CD4-positive, CD25-positive, alpha-beta regulatory T cell (primary cell): ENCODE results near the gene CHST1. TPM values are rescaled to one million over a fixed set of nuclear protein-coding genes. Genes with fewer than 3 reads are reported as not detected.

Experiments
- ATAC-seq, 2 donors: fragments of 150-1000 bp; cut with Tn5 transposase; one replicate each; pipeline ENCODE4 v1.10.0; 2021; ENCODE audit warnings: low read depth in 2 of 2, moderate number of reproducible peaks in 2 of 2, moderate library complexity in 1 of 2
- DNase-seq, 3 donors: peaks; one replicate each; pipeline versions ENCODE4 v3.0.0 to v3.0.0-alpha.2; 2012 to 2022; ENCODE audit warnings: mixed read lengths in 1 of 3
- H3K27ac ChIP-seq: one replicate; pipeline ENCODE4 v1.7.0; 2013; ENCODE audit warnings: mild to moderate bottlenecking, low read length; ENCODE audit not compliant: insufficient read depth, poor library complexity, severe bottlenecking
- H3K27me3 ChIP-seq: one replicate; pipeline ENCODE4 v1.7.0; 2013; ENCODE audit warnings: low read length; ENCODE audit not compliant: control insufficient read depth, insufficient read depth
- H3K36me3 ChIP-seq: one replicate; pipeline ENCODE4 v1.7.0; 2013; ENCODE audit warnings: mild to moderate bottlenecking, low read length, moderate library complexity; ENCODE audit not compliant: control insufficient read depth, insufficient read depth
- H3K4me1 ChIP-seq: 2 replicates; pipeline ENCODE4 v1.7.0; 2013; ENCODE audit warnings: mild to moderate bottlenecking, low read length; ENCODE audit not compliant: insufficient read depth, control insufficient read depth, poor library complexity, severe bottlenecking
- H3K4me3 ChIP-seq: one replicate; pipeline ENCODE4 v1.7.0; 2013; ENCODE audit warnings: low read depth, mild to moderate bottlenecking, low read length, moderate library complexity
- H3K9me3 ChIP-seq, 2 experiments: 1 replicate in 1 of 2; 2 replicates in 1 of 2; pipeline ENCODE4 v1.7.0; 2013; ENCODE audit warnings: low read length in 2 of 2, mild to moderate bottlenecking in 1 of 2, moderate library complexity in 1 of 2; ENCODE audit not compliant: control insufficient read depth in 2 of 2
- H3K27ac Mint-ChIP-seq, 3 donors: one replicate each; pipeline ENCODE4 v1.8.0; 2020 to 2022; ENCODE audit warnings: mild to moderate bottlenecking in 3 of 3, mixed read lengths in 3 of 3, moderate library complexity in 2 of 3
- H3K27me3 Mint-ChIP-seq: one replicate; pipeline ENCODE4 v1.8.0; 2022; ENCODE audit warnings: mild to moderate bottlenecking, mixed read lengths
- H3K36me3 Mint-ChIP-seq: one replicate; pipeline ENCODE4 v1.8.0; 2020; ENCODE audit warnings: mixed read lengths
- H3K4me1 Mint-ChIP-seq, 4 donors: one replicate each; pipeline ENCODE4 v1.8.0; 2020 to 2022; ENCODE audit warnings: mixed read lengths in 4 of 4, mild to moderate bottlenecking in 1 of 4
- H3K4me3 Mint-ChIP-seq, 4 donors: one replicate each; pipeline ENCODE4 v1.8.0; 2020 to 2022; ENCODE audit warnings: mild to moderate bottlenecking in 4 of 4, mixed read lengths in 4 of 4, moderate library complexity in 3 of 4
- H3K9me3 Mint-ChIP-seq, 7 donors: one replicate each; pipeline ENCODE4 v1.8.0; 2020 to 2022; ENCODE audit warnings: mixed read lengths in 7 of 7, mild to moderate bottlenecking in 3 of 7, moderate library complexity in 2 of 7
- polyA plus RNA-seq, 4 donors: library from polyadenylated mRNA; unstranded; fragments of 300-500 nt; fragmentation: Illumina TruSeq; gene quantifications; one replicate each; pipeline ENCODE4 v1.2.3, GENCODE V29; 2021
- total RNA-seq: library from RNA; stranded (reverse); gene quantifications from one replicate; pipeline ENCODE4 v1.2.3, GENCODE V29; 2022

The CHST1 gene
- total and polyA plus RNA-seq, 5 donors from 2014 or later: 0.10 to 0.47 TPM; not detected in 3

DNA sequence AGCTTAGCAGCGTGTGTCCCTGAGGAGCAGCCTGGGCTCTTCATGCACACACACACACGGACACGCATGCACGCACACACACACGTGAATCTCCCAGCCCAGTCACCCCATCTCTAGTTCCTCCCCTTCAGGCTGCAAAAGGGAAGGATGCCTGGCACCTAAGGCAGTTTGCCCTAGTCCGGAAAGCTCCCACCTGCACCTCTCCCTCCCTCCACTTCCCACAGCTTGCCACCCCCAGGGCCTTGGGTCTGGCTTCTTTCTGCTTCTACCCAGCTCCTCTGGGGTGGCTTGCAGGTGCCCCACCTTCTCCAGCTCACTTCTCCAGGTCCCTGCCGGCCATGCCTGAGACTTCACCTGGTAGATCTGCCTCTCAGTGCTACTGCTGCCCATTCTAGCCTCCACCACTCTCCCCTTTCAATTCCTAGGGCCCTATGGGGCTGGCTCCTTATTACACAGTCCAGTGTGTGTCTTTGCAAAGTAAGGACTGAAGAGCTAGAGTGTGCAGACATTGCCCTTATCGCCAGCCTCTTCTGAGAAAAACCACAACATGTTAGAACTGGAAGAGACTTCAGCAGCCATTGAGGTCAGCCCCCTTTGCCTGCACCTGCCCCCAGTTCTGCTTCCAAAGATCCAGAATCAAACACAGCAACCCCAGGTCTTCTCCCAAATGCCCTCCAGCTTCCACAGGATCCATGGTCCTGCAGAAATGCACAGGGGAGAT is 33.5 kb upstream of the CHST1 start:
- no peaks in the 10 kb centered on the region for H3K36me3 Mint-ChIP-seq
- no peak overlapping the region for H3K4me3 ChIP-seq
- no peaks in the 10 kb centered on the region for H3K4me1 ChIP-seq
- H3K4me3 Mint-ChIP-seq: no peak overlapping the region
- peaks cover 4% of the 10 kb centered on the region for H3K27me3 ChIP-seq
- H3K36me3 ChIP-seq: no peaks in the 10 kb centered on the region
- H3K9me3 ChIP-seq: no peaks in the 10 kb centered on the region
- no peak overlapping the region for H3K27ac Mint-ChIP-seq
- H3K27ac ChIP-seq: no peak overlapping the region
- H3K4me1 Mint-ChIP-seq: peaks cover 0 to 2% (median 0%) of the 10 kb centered on the region in 4 donors
- DNase-seq (peak in 1 of 3 donors; percentile 36), ATAC-seq (no peak)
- peaks cover 16% of the 10 kb centered on the region for H3K27me3 Mint-ChIP-seq
- H3K9me3 Mint-ChIP-seq: peaks cover 0 to 1% (median 0%) of the 10 kb centered on the region in 7 donors

DNA sequence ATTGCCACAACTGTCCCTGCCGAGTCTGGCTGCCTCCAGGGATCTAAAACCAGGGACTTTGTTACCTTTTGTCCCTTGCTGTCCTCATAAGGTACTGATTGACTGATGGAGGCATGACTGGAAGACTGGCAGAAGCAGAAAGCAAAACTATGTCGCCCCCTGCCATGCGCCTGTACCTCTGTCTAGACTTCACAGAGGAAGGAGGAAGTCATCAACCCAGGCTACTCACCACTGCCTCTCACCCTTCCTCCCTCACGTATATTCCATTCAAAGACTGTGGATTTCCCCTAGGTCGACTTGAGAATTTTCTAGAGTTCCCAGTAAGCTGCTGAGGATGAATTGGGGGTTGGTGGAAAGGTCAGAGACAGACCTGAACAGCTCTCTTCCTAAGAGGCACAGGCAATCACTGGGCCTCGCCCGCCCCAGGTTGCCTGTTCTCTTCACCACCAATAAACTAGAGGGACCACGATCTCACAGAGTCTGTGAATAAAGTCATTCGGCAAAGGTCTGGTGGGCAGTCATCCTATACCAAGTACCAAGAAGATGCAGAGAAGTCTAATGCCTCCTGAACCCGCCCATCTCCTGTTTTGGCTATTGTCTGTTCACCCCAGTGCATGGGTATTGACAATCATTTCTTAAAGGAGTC is 27.5 kb upstream of the CHST1 start:
- H3K27me3 ChIP-seq: no peaks in the 10 kb centered on the region
- no peaks in the 10 kb centered on the region for H3K36me3 ChIP-seq
- Mint-ChIP-seq H3K4me1 (peaks cover 0 to 2% (median 0%) of the 10 kb centered on the region in 4 donors), H3K27me3 (peaks cover 19% of the 10 kb centered on the region), H3K4me3 (no peak overlapping the region), H3K9me3 (no peaks in the 10 kb centered on the region), H3K36me3 (no peaks in the 10 kb centered on the region), H3K27ac (no peak overlapping the region)
- H3K9me3 ChIP-seq: no peaks in the 10 kb centered on the region
- DNase-seq (no peak), ATAC-seq (no peak)
- no peak overlapping the region for H3K4me3 ChIP-seq
- H3K4me1 ChIP-seq: no peaks in the 10 kb centered on the region
- no peak overlapping the region for H3K27ac ChIP-seq

DNA sequence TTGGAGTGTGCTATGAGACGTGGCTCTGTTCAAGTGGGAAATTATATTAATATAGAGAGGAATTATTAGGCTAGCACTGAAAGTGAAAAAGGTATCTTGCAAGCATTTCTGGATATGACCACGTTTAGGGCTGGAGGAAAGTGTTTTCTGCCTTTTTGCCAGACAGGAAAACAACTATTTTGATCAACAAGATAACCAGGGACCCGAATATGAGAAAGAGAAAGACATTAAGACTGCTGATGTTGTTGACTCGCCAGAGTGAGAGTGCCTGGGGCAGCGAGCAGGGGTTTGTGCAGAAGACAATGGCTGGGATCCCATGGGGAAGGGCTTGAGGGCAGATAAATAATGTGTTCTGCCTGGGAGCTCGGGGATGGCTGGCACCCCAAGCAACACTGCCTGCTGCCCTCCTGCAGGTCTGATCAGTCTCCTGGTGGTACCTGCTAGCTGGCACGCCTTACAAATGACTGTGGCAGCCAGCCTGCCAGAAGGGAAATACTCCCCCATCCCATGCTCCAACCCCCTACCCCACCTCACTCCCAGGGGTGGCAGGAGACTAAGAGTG is 23.1 kb upstream of the CHST1 start:
- Histone ChIP-seq H3K4me3 (no peak overlapping the region), H3K9me3 (no peaks in the 10 kb centered on the region), H3K27me3 (no peaks in the 10 kb centered on the region), H3K27ac (no peak overlapping the region), H3K4me1 (no peaks in the 10 kb centered on the region), H3K36me3 (no peaks in the 10 kb centered on the region)
- H3K36me3 Mint-ChIP-seq: no peaks in the 10 kb centered on the region
- peaks cover 0 to 2% (median 0%) of the 10 kb centered on the region in 7 donors for H3K9me3 Mint-ChIP-seq
- peaks cover 36% of the 10 kb centered on the region for H3K27me3 Mint-ChIP-seq
- H3K4me3 Mint-ChIP-seq: no peak overlapping the region
- no peak for DNase-seq
- ATAC-seq: no peak
- peaks cover 0 to 2% (median 0%) of the 10 kb centered on the region in 4 donors for H3K4me1 Mint-ChIP-seq
- no peak overlapping the region for H3K27ac Mint-ChIP-seq

DNA sequence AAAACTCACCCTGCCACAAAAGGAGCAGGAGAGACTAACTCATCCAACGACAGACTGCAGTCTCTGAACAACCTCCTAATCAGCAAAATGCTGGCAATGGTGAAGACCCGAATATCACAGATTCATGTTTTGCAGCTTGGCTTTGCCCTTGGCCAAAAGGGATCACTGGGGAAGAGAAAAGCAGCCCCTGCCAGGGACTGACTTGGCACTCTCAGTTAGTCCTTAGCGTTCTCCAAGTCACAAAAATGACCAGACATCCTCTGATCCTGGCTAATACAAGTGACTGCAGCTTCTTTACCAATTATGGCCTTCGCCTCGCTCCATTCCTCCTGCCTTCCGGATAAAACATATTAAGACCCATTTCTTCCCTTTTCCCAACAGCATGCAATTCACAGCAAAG is 22.4 kb upstream of the CHST1 start:
- H3K4me1 Mint-ChIP-seq: peaks cover 0 to 2% (median 0%) of the 10 kb centered on the region in 4 donors
- H3K4me3 Mint-ChIP-seq: no peak overlapping the region
- no peaks in the 10 kb centered on the region for H3K4me1 ChIP-seq
- DNase-seq: no peak
- no peaks in the 10 kb centered on the region for H3K36me3 ChIP-seq
- no peak overlapping the region for H3K27ac ChIP-seq
- no peaks in the 10 kb centered on the region for H3K36me3 Mint-ChIP-seq
- peaks cover 36% of the 10 kb centered on the region for H3K27me3 Mint-ChIP-seq
- H3K9me3 Mint-ChIP-seq: peaks cover 0 to 2% (median 0%) of the 10 kb centered on the region in 7 donors
- H3K27ac Mint-ChIP-seq: no peak overlapping the region
- no peaks in the 10 kb centered on the region for H3K27me3 ChIP-seq
- no peak overlapping the region for H3K4me3 ChIP-seq
- no peak for ATAC-seq
- H3K9me3 ChIP-seq: no peaks in the 10 kb centered on the region

DNA sequence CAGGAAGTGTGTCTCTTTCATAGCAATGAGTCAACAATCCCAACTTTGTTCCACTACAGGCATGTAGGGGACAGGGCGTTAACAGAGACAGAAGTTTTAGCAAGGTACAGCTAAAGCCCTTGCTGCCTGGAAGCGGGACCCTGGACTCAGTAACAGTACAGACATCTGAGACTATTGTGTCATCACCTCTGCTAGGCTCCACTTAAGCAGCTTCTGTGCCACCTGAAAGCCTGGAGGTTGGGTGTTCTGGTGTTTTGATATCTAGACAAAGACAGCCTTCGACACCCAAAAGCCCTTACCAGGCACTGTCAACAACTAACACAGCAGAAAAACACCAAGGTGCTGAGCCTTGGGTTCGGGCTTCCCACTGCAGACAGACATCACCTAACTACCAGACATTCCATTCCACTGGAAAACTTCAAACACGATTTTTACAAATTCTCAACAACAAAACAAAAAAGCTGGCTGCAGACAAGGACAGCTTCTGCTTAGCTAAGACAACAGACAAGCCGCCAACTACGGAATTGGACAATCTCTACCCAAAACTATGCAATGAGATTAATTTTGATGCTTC is 20.6 kb upstream of the CHST1 start:
- no peaks in the 10 kb centered on the region for H3K4me1 ChIP-seq
- peaks cover 0 to 3% (median 0%) of the 10 kb centered on the region in 7 donors for H3K9me3 Mint-ChIP-seq
- no peak for DNase-seq

DNA sequence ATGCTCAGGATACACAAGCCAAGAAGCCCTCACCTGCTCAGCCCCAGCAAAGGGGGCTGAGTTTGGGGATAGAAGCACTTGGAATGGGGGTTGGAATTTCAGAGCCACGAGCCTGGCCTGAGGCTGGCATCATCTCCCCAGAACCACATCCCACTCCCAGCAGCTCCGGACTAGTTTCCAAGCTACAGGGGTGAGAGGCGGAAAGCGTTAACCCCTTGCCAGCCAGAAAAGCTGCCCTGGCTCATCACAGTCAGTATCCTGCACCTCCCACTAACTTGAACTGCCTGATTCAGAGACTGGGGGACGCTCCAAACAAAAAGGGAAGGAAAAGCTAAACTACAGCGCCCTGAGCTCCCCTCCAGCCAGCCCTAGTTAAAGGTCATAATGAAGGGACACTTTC is 19.0 kb upstream of the CHST1 start:
- no peaks in the 10 kb centered on the region for H3K27me3 ChIP-seq
- Mint-ChIP-seq H3K4me1 (peaks cover 0 to 2% (median 0%) of the 10 kb centered on the region in 4 donors), H3K27me3 (peaks cover 36% of the 10 kb centered on the region), H3K4me3 (no peak overlapping the region), H3K27ac (no peak overlapping the region), H3K9me3 (peaks cover 0 to 3% (median 0%) of the 10 kb centered on the region in 7 donors), H3K36me3 (no peaks in the 10 kb centered on the region)
- H3K9me3 ChIP-seq: no peaks in the 10 kb centered on the region
- H3K4me3 ChIP-seq: no peak overlapping the region
- H3K36me3 ChIP-seq: no peaks in the 10 kb centered on the region
- no peak overlapping the region for H3K27ac ChIP-seq
- DNase-seq (no peak), ATAC-seq (no peak)
- no peaks in the 10 kb centered on the region for H3K4me1 ChIP-seq

More for the DNA sequence above, 20.6 kb upstream of the CHST1 start:
- Mint-ChIP-seq H3K36me3 (no peaks in the 10 kb centered on the region), H3K4me3 (no peak overlapping the region), H3K4me1 (peaks cover 0 to 2% (median 0%) of the 10 kb centered on the region in 4 donors), H3K27ac (no peak overlapping the region), H3K27me3 (peaks cover 36% of the 10 kb centered on the region)
- H3K4me3 ChIP-seq: no peak overlapping the region
- H3K27me3 ChIP-seq: no peaks in the 10 kb centered on the region
- no peak overlapping the region for H3K27ac ChIP-seq
- H3K9me3 ChIP-seq: no peaks in the 10 kb centered on the region
- no peaks in the 10 kb centered on the region for H3K36me3 ChIP-seq
- ATAC-seq: no peak

DNA sequence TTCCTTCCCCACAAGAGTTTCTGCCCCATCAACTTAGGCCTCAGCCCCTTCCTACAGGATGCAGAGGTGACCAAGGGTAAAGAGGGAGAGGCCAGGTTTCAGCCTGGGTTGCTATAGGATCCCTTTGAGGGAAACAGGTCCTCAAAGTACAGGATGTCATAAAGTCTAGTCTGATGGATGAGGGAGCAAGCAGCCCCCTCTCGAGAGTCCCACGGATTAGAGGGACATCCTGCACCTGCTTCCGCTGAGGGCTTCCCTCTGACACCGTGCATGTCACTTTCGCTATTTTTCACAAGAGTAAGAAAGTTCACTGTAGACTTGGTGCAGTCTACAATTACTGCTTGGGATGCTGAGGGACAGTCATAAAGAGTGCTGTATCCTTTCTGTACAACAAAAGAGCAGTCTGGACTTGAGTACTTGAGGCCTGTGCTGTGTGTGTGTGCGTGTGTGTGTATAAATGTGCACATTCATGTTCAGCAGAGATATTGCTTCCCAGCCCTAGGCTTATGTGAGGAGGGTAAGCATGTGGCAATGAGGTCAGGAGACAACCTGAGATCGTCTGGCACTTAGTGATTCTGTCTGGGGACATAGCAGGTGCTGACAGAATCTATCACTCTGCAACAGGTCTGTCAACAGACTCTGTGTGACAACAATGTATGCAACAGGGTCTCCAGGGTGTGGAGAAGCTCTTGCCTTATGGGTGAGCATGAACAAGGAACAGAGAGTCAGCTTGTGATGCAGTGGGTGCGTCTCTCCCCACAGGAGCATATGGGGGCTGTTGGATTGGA is 18.0 kb upstream of the CHST1 start:
- no peaks in the 10 kb centered on the region for H3K27me3 ChIP-seq
- Mint-ChIP-seq H3K36me3 (no peaks in the 10 kb centered on the region), H3K27me3 (peaks cover 32% of the 10 kb centered on the region), H3K27ac (no peak overlapping the region), H3K9me3 (peaks cover 0 to 3% (median 0%) of the 10 kb centered on the region in 7 donors), H3K4me3 (no peak overlapping the region), H3K4me1 (no peaks in the 10 kb centered on the region)
- DNase-seq (no peak), ATAC-seq (no peak)
- no peak overlapping the region for H3K4me3 ChIP-seq
- no peaks in the 10 kb centered on the region for H3K9me3 ChIP-seq
- no peaks in the 10 kb centered on the region for H3K36me3 ChIP-seq
- no peak overlapping the region for H3K27ac ChIP-seq
- no peaks in the 10 kb centered on the region for H3K4me1 ChIP-seq
